Fibroblast of lung (primary cell): ENCODE results near the gene HPGD. TPM values are rescaled to one million over a fixed set of nuclear protein-coding genes. Genes with fewer than 3 reads are reported as not detected.

Source experiments
- DNase-seq, 2 donors: peaks; one replicate each; pipeline versions ENCODE4 v3.0.0 to v3.0.0-alpha.2; 2010; ENCODE audit warnings: low read depth in 2 of 2
- H2AFZ ChIP-seq: 2 replicates; pipeline ENCODE4 v1.5.1; 2012; ENCODE audit warnings: low read length, control low read depth, inconsistent platforms
- H3K27ac ChIP-seq: 2 replicates; pipeline ENCODE4 v1.5.1; 2011; ENCODE audit warnings: low read length, control low read depth; ENCODE audit not compliant: insufficient read depth
- H3K27me3 ChIP-seq: 2 replicates; pipeline ENCODE4 v1.5.1; 2011; ENCODE audit warnings: mild to moderate bottlenecking, low read length; ENCODE audit not compliant: control insufficient read depth, insufficient read depth
- H3K36me3 ChIP-seq: 2 replicates; pipeline ENCODE4 v1.5.1; 2011; ENCODE audit warnings: low read length; ENCODE audit not compliant: control insufficient read depth, insufficient read depth
- H3K4me1 ChIP-seq: 2 replicates; pipeline ENCODE4 v1.5.1; 2011; ENCODE audit warnings: low read length; ENCODE audit not compliant: control insufficient read depth, insufficient read depth; ENCODE audit errors: extremely low read depth
- H3K4me2 ChIP-seq: 2 replicates; pipeline ENCODE4 v1.5.1; 2011; ENCODE audit warnings: low read length, control low read depth; ENCODE audit not compliant: insufficient read depth; ENCODE audit errors: extremely low read depth
- H3K4me3 ChIP-seq, 4 experiments: fragments of 200-600 bp in 1 of 4; sonication (generic) in 1 of 4; replicated peaks in 1 of 4; 2 replicates each; pipeline ENCODE4 v1.5.1; 2011 to 2016; ENCODE audit warnings: low read length in 4 of 4, low read depth in 3 of 4, mild to moderate bottlenecking in 3 of 4, control low read depth in 2 of 4, inconsistent platforms in 1 of 4, mixed read lengths in 1 of 4; ENCODE audit not compliant: insufficient read depth in 1 of 4; ENCODE audit errors: control extremely low read depth in 1 of 4
- H3K79me2 ChIP-seq: 2 replicates; pipeline ENCODE4 v1.5.1; 2012; ENCODE audit warnings: mild to moderate bottlenecking, low read length, inconsistent platforms; ENCODE audit not compliant: control insufficient read depth, insufficient read depth
- H3K9ac ChIP-seq: 2 replicates; pipeline ENCODE4 v1.5.1; 2011; ENCODE audit warnings: mild to moderate bottlenecking, low read length, control low read depth; ENCODE audit not compliant: insufficient read depth
- H3K9me3 ChIP-seq: 2 replicates; pipeline ENCODE4 v1.5.1; 2012; ENCODE audit warnings: low read depth, low read length; ENCODE audit not compliant: control insufficient read depth, insufficient read depth
- H4K20me1 ChIP-seq: 2 replicates; pipeline ENCODE4 v1.5.1; 2011; ENCODE audit warnings: low read length; ENCODE audit not compliant: control insufficient read depth, insufficient read depth; ENCODE audit errors: extremely low read depth
- CTCF ChIP-seq, 2 donors: IDR thresholded peaks in 1 of 2; conservative IDR thresholded peaks in 1 of 2; 1 replicate in 1 of 2; 2 replicates in 1 of 2; pipeline ENCODE4 v1.5.1; 2011 to 2012; ENCODE audit warnings: low read length in 2 of 2, control low read depth in 1 of 2, inconsistent platforms in 1 of 2, low read depth in 1 of 2, mild to moderate bottlenecking in 1 of 2
- EZH2 ChIP-seq: IDR thresholded peaks from 2 replicates; pipeline ENCODE4 v1.5.1; 2012; ENCODE audit warnings: low read length, control low read depth, mild to moderate bottlenecking; ENCODE audit errors: missing control alignments
- polyA minus RNA-seq: library from RNA; depleted of rRNA, polyadenylated mRNA; stranded (reverse); fragments of >200 nt; gene quantifications from 2 replicates; pipeline ENCODE4 v1.2.3, GENCODE V29; 2011; ENCODE audit warnings: low replicate concordance
- polyA plus RNA-seq, 2 donors: library from polyadenylated mRNA; depleted of rRNA in 1 of 2; stranded (reverse) in 1 of 2; unstranded in 1 of 2; fragments of >200 nt; gene quantifications; 2 replicates each; pipeline ENCODE4 v1.2.1, GENCODE V29; 2011 to 2012; ENCODE audit warnings: missing spikeins in 1 of 2
- total RNA-seq: library from RNA; depleted of rRNA; stranded (reverse); fragments of >200 nt; gene quantifications from 2 replicates; pipeline ENCODE4 v1.2.1, GENCODE V29; 2014

HPGD gene
- total RNA-seq = 0.17 and 0.26 TPM in 2 replicates
- 0.08 and 0.16 TPM in 2 replicates for polyA plus RNA-seq
- 0.12 and 0.13 TPM in 2 replicates for polyA plus RNA-seq (2012)
- not detected in 2 replicates for polyA minus RNA-seq

- H3K4me2 ChIP-seq = peak within 1 kb of the TSS; percentile 59
- peak within 1 kb of the TSS; percentile 5 to 59 (median 43) for H3K4me3 ChIP-seq
- TF ChIP-seq EZH2 (peak; percentile 6), CTCF (conservative IDR thresholded peaks at IDR 0.05 in 1 of 2, IDR thresholded peaks at IDR 0.05 in 1 of 2; ENCODE audit: low read depth in 1 of 2, low read length in 2 of 2) (no peak)
- no peaks in the 10 kb centered on the region for H4K20me1 ChIP-seq
- no peaks in the 10 kb centered on the region for H3K4me1 ChIP-seq
- H2AFZ ChIP-seq = peak within 1 kb of the TSS; percentile 65
- no peaks in the 10 kb centered on the region for H3K9me3 ChIP-seq
- no peak within 1 kb of the TSS for H3K9ac ChIP-seq
- no peak within 1 kb of the TSS for H3K27ac ChIP-seq
- H3K79me2 ChIP-seq = no peaks in the 10 kb centered on the region
- peaks cover 7% of the 10 kb centered on the region for H3K27me3 ChIP-seq
- DNase-seq = peak in 1 of 2 donors; percentile 13
- no peaks in the 10 kb centered on the region for H3K36me3 ChIP-seq
These were observed at the start of gene HPGD for GRCh38 chr4:174522183-174523024. HPGD (minus strand) TSS chr4:174522488; CDS start chr4:174522451, 37 bp downstream.

- no peak for DNase-seq
- no peak overlapping the region for H3K4me3 ChIP-seq
- H3K79me2 ChIP-seq = no peaks in the 10 kb centered on the region
- H3K9me3 ChIP-seq = no peaks in the 10 kb centered on the region
- no peak for TF ChIP-seq EZH2
- TF ChIP-seq CTCF (conservative IDR thresholded peaks at IDR 0.05 in 1 of 2, IDR thresholded peaks at IDR 0.05 in 1 of 2; ENCODE audit: low read depth in 1 of 2, low read length in 2 of 2) = no peak
- no peak overlapping the region for H3K9ac ChIP-seq
- no peaks in the 10 kb centered on the region for H3K36me3 ChIP-seq
- no peak overlapping the region for H3K4me2 ChIP-seq
- no peaks in the 10 kb centered on the region for H4K20me1 ChIP-seq
- H3K27ac ChIP-seq = no peak overlapping the region
- H3K4me1 ChIP-seq = no peaks in the 10 kb centered on the region
- no peak overlapping the region for H2AFZ ChIP-seq
- H3K27me3 ChIP-seq = no peaks in the 10 kb centered on the region
These were observed 42.2 kb upstream of the HPGD start for GRCh38 chr4:174564529-174564928.

GRCh38 chr4:174563399-174563798 is 41.1 kb upstream of the HPGD start:
- TF ChIP-seq CTCF (conservative IDR thresholded peaks at IDR 0.05 in 1 of 2, IDR thresholded peaks at IDR 0.05 in 1 of 2; ENCODE audit: low read depth in 1 of 2, low read length in 2 of 2) (no peak), EZH2 (no peak)
- no peak overlapping the region for H3K4me2 ChIP-seq

More at GRCh38 chr4:174563399-174563798, 41.1 kb upstream of the HPGD start:
- no peak overlapping the region for H3K9ac ChIP-seq
- H3K9me3 ChIP-seq = no peaks in the 10 kb centered on the region
- no peak for DNase-seq
- no peak overlapping the region for H3K4me3 ChIP-seq
- H4K20me1 ChIP-seq = no peaks in the 10 kb centered on the region
- H3K27ac ChIP-seq = no peak overlapping the region
- H2AFZ ChIP-seq = no peak overlapping the region
- no peaks in the 10 kb centered on the region for H3K4me1 ChIP-seq
- H3K36me3 ChIP-seq = no peaks in the 10 kb centered on the region
- no peaks in the 10 kb centered on the region for H3K27me3 ChIP-seq
- H3K79me2 ChIP-seq = no peaks in the 10 kb centered on the region
